Smooth muscle cell (in vitro differentiated cells): ENCODE measurements around the gene CEP295NL. TPM values are rescaled to one million over a fixed set of nuclear protein-coding genes. Genes with fewer than 3 reads are reported as not detected.

Source experiments
- DNase-seq: peaks from one replicate; lab custom pipeline; 2025; ENCODE audit not compliant: unreplicated experiment; lab: John Stamatoyannopoulos, UW
- H2AFZ ChIP-seq: fragments of 200-600 bp; sonication (generic); 2 replicates; pipeline ENCODE4 v1.6.0; 2016; ENCODE audit warnings: antibody characterized with exemption, low read depth, mild to moderate bottlenecking
- H3F3A ChIP-seq: fragments of 200-600 bp; sonication (generic); 2 replicates; pipeline ENCODE4 v1.6.0; 2017; ENCODE audit warnings: antibody characterized with exemption, low read depth
- H3K27ac ChIP-seq: fragments of 200-600 bp; sonication (generic); 2 replicates; pipeline ENCODE4 v1.5.1; 2016; ENCODE audit warnings: low read depth, mild to moderate bottlenecking
- H3K27me3 ChIP-seq: fragments of 200-600 bp; sonication (generic); 2 replicates; pipeline ENCODE4 v1.6.1; 2016; ENCODE audit warnings: low read depth, mild to moderate bottlenecking
- H3K36me3 ChIP-seq: fragments of 200-600 bp; sonication (generic); 2 replicates; pipeline ENCODE4 v1.5.1; 2016; ENCODE audit warnings: low read depth
- H3K4me1 ChIP-seq: fragments of 200-600 bp; sonication (generic); 2 replicates; pipeline ENCODE4 v1.5.1; 2016; ENCODE audit warnings: low read depth
- H3K4me2 ChIP-seq: fragments of 200-600 bp; sonication (generic); 2 replicates; pipeline ENCODE4 v1.6.0; 2016; ENCODE audit warnings: mild to moderate bottlenecking
- H3K4me3 ChIP-seq: fragments of 200-600 bp; sonication (generic); 2 replicates; pipeline ENCODE4 v1.5.1; 2016; ENCODE audit warnings: mild to moderate bottlenecking
- H3K79me2 ChIP-seq: fragments of 200-600 bp; sonication (generic); 2 replicates; pipeline ENCODE4 v1.6.0; 2016; ENCODE audit warnings: low read depth, mild to moderate bottlenecking
- H3K9ac ChIP-seq: fragments of 200-600 bp; sonication (generic); 2 replicates; pipeline ENCODE4 v1.6.0; 2016; ENCODE audit warnings: low read depth
- H3K9me3 ChIP-seq: fragments of 200-600 bp; sonication (generic); replicated peaks from 2 replicates; pipeline ENCODE4 v1.5.1; 2016; ENCODE audit warnings: low read depth
- H4K20me1 ChIP-seq: fragments of 200-600 bp; sonication (generic); 2 replicates; pipeline ENCODE4 v1.6.0; 2016; ENCODE audit warnings: low read depth
- CTCF ChIP-seq: fragments of 200-600 bp; sonication (generic); IDR thresholded peaks from 2 replicates; pipeline ENCODE4 v1.5.1; 2017; ENCODE audit warnings: borderline replicate concordance, mild to moderate bottlenecking, antibody characterized with exemption; ENCODE audit not compliant: insufficient read depth, poor library complexity, severe bottlenecking
- WGBS: methylation state at CpG from one replicate; pipeline ENCODE4 v1.1.7; 2016; ENCODE audit warnings: low lambda C conversion rate; 5-methylcytosine and 5-hydroxymethylcytosine counted together
- polyA plus RNA-seq: library from polyadenylated mRNA; unstranded; fragments of >200 nt; fragmentation: Nextera tagmentation; extraction: Ambion mirVana; gene quantifications from 2 replicates; pipeline ENCODE4 v1.2.1, GENCODE V29; 2016
- total RNA-seq: library from RNA; depleted of rRNA; stranded (reverse); fragments of >200 nt; gene quantifications from 2 replicates; pipeline ENCODE4 v1.2.3, GENCODE V29; 2014

Gene CEP295NL
- total and polyA plus RNA-seq, 2 experiments from 2014 or later, result 1.2 TPM; not detected in 1

GRCh38 chr17:78924481-78925151 lies 21.6 kb upstream of the CEP295NL start:
- WGBS, result 2% methylated on average over 23 of the region's 64 CpGs
- peaks cover 9% of the 10 kb centered on the region for H3F3A ChIP-seq
- H3K79me2 ChIP-seq, result peaks cover 50% of the 10 kb centered on the region
- no peak for DNase-seq
- H3K9me3 ChIP-seq, result no peaks in the 10 kb centered on the region
- no peaks in the 10 kb centered on the region for H3K36me3 ChIP-seq
- peaks cover 49% of the 10 kb centered on the region for H4K20me1 ChIP-seq
- H3K4me2 ChIP-seq, result peak overlapping the region; percentile 99
- peak overlapping the region; percentile 84 for H3K4me3 ChIP-seq
- no peaks in the 10 kb centered on the region for H3K27me3 ChIP-seq
- no peak for TF ChIP-seq CTCF
- H3K4me1 ChIP-seq, result peaks cover 11% of the 10 kb centered on the region
- H3K27ac ChIP-seq, result no peak overlapping the region
- peak overlapping the region; percentile 50 for H3K9ac ChIP-seq
- no peak overlapping the region for H2AFZ ChIP-seq

- no peak for TF ChIP-seq CTCF
- H3K27ac ChIP-seq, result no peak overlapping the region
- H2AFZ ChIP-seq, result no peak overlapping the region
- H3K36me3 ChIP-seq, result no peaks in the 10 kb centered on the region
- H3K79me2 ChIP-seq, result peaks cover 55% of the 10 kb centered on the region
- H4K20me1 ChIP-seq, result peaks cover 57% of the 10 kb centered on the region
- H3K4me1 ChIP-seq, result peaks cover 11% of the 10 kb centered on the region
- H3K4me2 ChIP-seq, result peak overlapping the region; percentile 99
- peak overlapping the region; percentile 84 for H3K4me3 ChIP-seq
- H3F3A ChIP-seq, result peaks cover 9% of the 10 kb centered on the region
- WGBS, result 15% methylated on average over 28 of the region's 28 CpGs
- H3K9ac ChIP-seq, result peak overlapping the region; percentile 50
- no peaks in the 10 kb centered on the region for H3K9me3 ChIP-seq
- H3K27me3 ChIP-seq, result no peaks in the 10 kb centered on the region
- no peak for DNase-seq
Measured at GRCh38 chr17:78923660-78924453, 20.9 kb upstream of the CEP295NL start.

- H3F3A ChIP-seq, result peaks cover 9% of the 10 kb centered on the region
- no peak overlapping the region for H3K27ac ChIP-seq
- peak overlapping the region; percentile 84 for H3K4me3 ChIP-seq
- TF ChIP-seq CTCF, result no peak
- peak overlapping the region; percentile 99 for H3K4me2 ChIP-seq
- H3K9ac ChIP-seq, result no peak overlapping the region
- H3K79me2 ChIP-seq, result peaks cover 64% of the 10 kb centered on the region
- peaks cover 11% of the 10 kb centered on the region for H3K4me1 ChIP-seq
- peaks cover 66% of the 10 kb centered on the region for H4K20me1 ChIP-seq
- H2AFZ ChIP-seq, result no peak overlapping the region
- no peaks in the 10 kb centered on the region for H3K36me3 ChIP-seq
- no peaks in the 10 kb centered on the region for H3K9me3 ChIP-seq
- no peak for DNase-seq
- no peaks in the 10 kb centered on the region for H3K27me3 ChIP-seq
- 76% methylated on average over 13 of the region's 13 CpGs for WGBS
Measured at GRCh38 chr17:78922816-78923498, 20.0 kb upstream of the CEP295NL start.
